ENCODE data around the gene DGKQ.
"Not testable (repeated sequence)": the region's sequence is repeated elsewhere in the genome, so short reads cannot be mapped to it uniquely, and the experiment has no call there.

DGKQ gene

GRCh38 chr4:1010395-1011021, 37.1 kb upstream of the DGKQ start:
- DNase-seq = peak; percentile 74

GRCh38 chr4:1009542-1010394, 36.4 kb upstream of the DGKQ start:
- DNase-seq = peak; percentile 74

- peak; percentile 46 for DNase-seq
These were observed 35.6 kb upstream of the DGKQ start for GRCh38 chr4:1008840-1009541.

- DNase-seq = no peak
These were observed 33.5 kb upstream of the DGKQ start for GRCh38 chr4:1006856-1007255.

GRCh38 chr4:1004557-1005485, 31.5 kb upstream of the DGKQ start:
- DNase-seq = no peak

- no peak for DNase-seq
These were observed 30.7 kb upstream of the DGKQ start for GRCh38 chr4:1004071-1004418.

GRCh38 chr4:1003271-1004070, 30.1 kb upstream of the DGKQ start:
- DNase-seq = no peak

- no peak for DNase-seq
These were observed 29.4 kb upstream of the DGKQ start for GRCh38 chr4:1002631-1003251.

- DNase-seq = no peak
These were observed 28.8 kb upstream of the DGKQ start for GRCh38 chr4:1002131-1002630.

- no peak for DNase-seq
These were observed 28.3 kb upstream of the DGKQ start for GRCh38 chr4:1001561-1002130.

GRCh38 chr4:1000686-1001260, 27.4 kb upstream of the DGKQ start:
- no peak for DNase-seq

- no peak for DNase-seq
These were observed 26.6 kb upstream of the DGKQ start for GRCh38 chr4:999882-1000425.

GRCh38 chr4:999240-999863, 26.0 kb upstream of the DGKQ start:
- DNase-seq = not testable (repeated sequence)

GRCh38 chr4:998096-998691, 24.8 kb upstream of the DGKQ start:
- DNase-seq = no peak

- no peak for DNase-seq
These were observed 24.2 kb upstream of the DGKQ start for GRCh38 chr4:997375-998071.

GRCh38 chr4:996997-997374, 23.6 kb upstream of the DGKQ start:
- DNase-seq = no peak

- no peak for DNase-seq
These were observed 22.9 kb upstream of the DGKQ start for GRCh38 chr4:996030-996996.
